Liver (tissue), 9 donors: ENCODE data around the gene SYPL1. TPM values are rescaled to one million over a fixed set of nuclear protein-coding genes. Genes with fewer than 3 reads are reported as not detected.

Experiments
- DNase-seq: peaks from one replicate; pipeline ENCODE4 v3.0.0-alpha.2; 2017; ENCODE audit warnings: low spot score
- H3K27ac ChIP-seq, 2 donors: one replicate each; pipeline ENCODE4 v1.7.0; 2013; ENCODE audit warnings: inconsistent platforms in 2 of 2, low read length in 2 of 2, control low read depth in 1 of 2, low read depth in 1 of 2, mild to moderate bottlenecking in 1 of 2
- H3K27me3 ChIP-seq, 4 donors: one replicate each; pipeline versions ENCODE4 v1.6.1 to v1.7.0; 2013; ENCODE audit warnings: low read length in 3 of 4, inconsistent platforms in 1 of 4, mild to moderate bottlenecking in 1 of 4, moderate library complexity in 1 of 4; ENCODE audit not compliant: control insufficient read depth in 4 of 4, insufficient read depth in 4 of 4
- H3K36me3 ChIP-seq, 4 donors: one replicate each; pipeline versions ENCODE4 v1.6.1 to v1.7.0; 2013; ENCODE audit warnings: low read length in 3 of 4, mild to moderate bottlenecking in 3 of 4, low read depth in 1 of 4, moderate library complexity in 1 of 4; ENCODE audit not compliant: control insufficient read depth in 4 of 4, insufficient read depth in 3 of 4
- H3K4me1 ChIP-seq, 4 donors: one replicate each; pipeline versions ENCODE4 v1.6.1 to v1.7.0; 2013; ENCODE audit warnings: low read length in 3 of 4, mild to moderate bottlenecking in 3 of 4, moderate library complexity in 1 of 4; ENCODE audit not compliant: control insufficient read depth in 4 of 4, insufficient read depth in 4 of 4
- H3K4me3 ChIP-seq, 3 donors: one replicate each; pipeline versions ENCODE4 v1.6.1 to v1.7.0; 2013; ENCODE audit warnings: low read length in 3 of 3, control low read depth in 1 of 3, low read depth in 1 of 3, mild to moderate bottlenecking in 1 of 3
- H3K9ac ChIP-seq, 2 donors: one replicate each; pipeline ENCODE4 v1.7.0; 2013; ENCODE audit warnings: low read length in 2 of 2, mild to moderate bottlenecking in 2 of 2, moderate library complexity in 2 of 2, control low read depth in 1 of 2, low read depth in 1 of 2
- H3K9me3 ChIP-seq, 4 donors: one replicate each; pipeline versions ENCODE4 v1.6.1 to v1.7.0; 2013; ENCODE audit warnings: low read length in 3 of 4; ENCODE audit not compliant: control insufficient read depth in 4 of 4
- ATF3 ChIP-seq: IDR thresholded peaks from 2 replicates; pipeline ENCODE4 v1.6.1; 2016; ENCODE audit warnings: antibody characterized with exemption
- CTCF ChIP-seq: fragments of 150-350 bp; IDR thresholded peaks from 2 replicates; pipeline ENCODE4 v1.5.1; 2017; ENCODE audit warnings: improper control_type of control experiment, low read depth, low read length; ENCODE audit not compliant: missing input control
- GABPA ChIP-seq, 2 donors: IDR thresholded peaks in 1 of 2; conservative IDR thresholded peaks in 1 of 2; 2 replicates each; pipeline ENCODE4 v1.6.1; 2016; ENCODE audit warnings: antibody characterized with exemption in 2 of 2, mild to moderate bottlenecking in 1 of 2, moderate library complexity in 1 of 2
- HNF4A ChIP-seq, 2 donors: conservative IDR thresholded peaks; 2 replicates each; pipeline ENCODE4 v1.6.1; 2016; ENCODE audit warnings: antibody characterized with exemption in 2 of 2, mild to moderate bottlenecking in 2 of 2
- HNF4G ChIP-seq: IDR thresholded peaks from 2 replicates; pipeline ENCODE4 v1.6.1; 2016; ENCODE audit warnings: antibody characterized with exemption
- JUND ChIP-seq, 2 donors: IDR thresholded peaks; 2 replicates each; pipeline ENCODE4 v1.6.1; 2016; ENCODE audit warnings: antibody characterized with exemption in 2 of 2
- MAX ChIP-seq: IDR thresholded peaks from 2 replicates; pipeline ENCODE4 v1.6.1; 2016; ENCODE audit warnings: antibody characterized with exemption
- NR2F2 ChIP-seq: IDR thresholded peaks from 2 replicates; pipeline ENCODE4 v1.6.1; 2016; ENCODE audit warnings: antibody characterized with exemption
- RAD21 ChIP-seq, 2 donors: IDR thresholded peaks; 2 replicates each; pipeline ENCODE4 v1.6.1; 2016; ENCODE audit warnings: antibody characterized with exemption in 2 of 2, mild to moderate bottlenecking in 2 of 2
- REST ChIP-seq: IDR thresholded peaks from 2 replicates; pipeline ENCODE4 v1.6.1; 2016; ENCODE audit warnings: antibody characterized with exemption, mild to moderate bottlenecking
- RXRA ChIP-seq, 2 donors: IDR thresholded peaks; 2 replicates each; pipeline ENCODE4 v1.6.1; 2017 to 2018; ENCODE audit warnings: antibody characterized with exemption in 2 of 2, mild to moderate bottlenecking in 1 of 2
- SP1 ChIP-seq: IDR thresholded peaks from 2 replicates; pipeline ENCODE4 v1.6.1; 2018; ENCODE audit warnings: antibody characterized with exemption, mild to moderate bottlenecking
- YY1 ChIP-seq: IDR thresholded peaks from 2 replicates; pipeline ENCODE4 v1.6.1; 2016; ENCODE audit warnings: antibody characterized with exemption, mild to moderate bottlenecking
- ZBTB33 ChIP-seq: IDR thresholded peaks from 2 replicates; pipeline ENCODE4 v1.6.1; 2016; ENCODE audit warnings: antibody characterized with exemption
- WGBS: extraction: QIAGEN DNeasy Blood & Tissue Kit; methylation state at CpG from one replicate; pipeline ENCODE4 v1.1.7; 2013; 5-methylcytosine and 5-hydroxymethylcytosine counted together
- polyA plus RNA-seq, 2 donors: library from polyadenylated mRNA; stranded (reverse) in 1 of 2; unstranded in 1 of 2; fragments of 200-250 nt in 1 of 2; fragments of >200 nt in 1 of 2; fragmentation: Nextera tagmentation in 1 of 2; extraction: Ambion mirVana in 1 of 2; gene quantifications; one replicate each; pipeline versions ENCODE4 v1.2.1 to v1.2.3, GENCODE V29; 2013 to 2015
- total RNA-seq, 2 donors: library from RNA; depleted of rRNA; stranded (reverse); fragments of >200 nt; gene quantifications; one replicate each; pipeline ENCODE4 v1.2.3, GENCODE V29; 2014
- donor health status: healthy.
- donor health status: healthy.
- donor health status: healthy.
- donor health status: healthy.
- donor health status: healthy.

The SYPL1 gene
- total and polyA plus RNA-seq, 4 donors, result 25.5 to 41.2 (median 28.8) TPM

- Histone ChIP-seq H3K9me3 (no peaks in the 10 kb centered on the region), H3K36me3 (no peaks in the 10 kb centered on the region), H3K4me1 (peaks cover 0 to 2% (median 0%) of the 10 kb centered on the region in 4 donors), H3K27me3 (no peaks in the 10 kb centered on the region), H3K9ac (no peak overlapping the region), H3K4me3 (no peak overlapping the region), H3K27ac (no peak overlapping the region)
- TF ChIP-seq ZBTB33, result no peak
- TF ChIP-seq REST, result no peak
- TF ChIP-seq MAX, result no peak
- no peak for TF ChIP-seq HNF4A (conservative IDR thresholded peaks at IDR 0.05)
- TF ChIP-seq RXRA (IDR thresholded peaks at IDR 0.05), result no peak
- no peak for TF ChIP-seq JUND (IDR thresholded peaks at IDR 0.05)
- no peak for TF ChIP-seq ATF3
- no peak for TF ChIP-seq CTCF
- TF ChIP-seq YY1, result no peak
- no peak for TF ChIP-seq GABPA (IDR thresholded peaks at IDR 0.05 in 1 of 2, conservative IDR thresholded peaks at IDR 0.05 in 1 of 2)
- TF ChIP-seq HNF4G, result no peak
- no peak for TF ChIP-seq RAD21 (IDR thresholded peaks at IDR 0.05)
- TF ChIP-seq NR2F2, result no peak
- no peak for TF ChIP-seq SP1
- WGBS, result 98% methylated on average over 3 of the region's 3 CpGs
- DNase-seq, result no peak
Measured at GRCh38 chr7:106058928-106059324, 53.2 kb downstream of the SYPL1 start.
